GM19328 (cell line): Measurements from ENCODE around the gene SIDT1.

ENCODE experiments used
- ATAC-seq: cut with Tn5 transposase; IDR thresholded peaks from one replicate; pipeline ENCODE4 v1.9.1; 2021; ENCODE audit warnings: mild to moderate bottlenecking, moderate library complexity; ENCODE audit not compliant: unreplicated experiment

The SIDT1 gene

GRCh38 chr3:113531826-113532697 is at the start of gene SIDT1:
TSS of gene SIDT1 (plus strand) at chr3:113532555. CDS start at chr3:113533022, 467 bp downstream.
- ATAC-seq: peak; percentile 62

GRCh38 chr3:113485161-113485609 is 47.2 kb upstream of the SIDT1 start:
- no peak for ATAC-seq

GRCh38 chr3:113495035-113495434 is 37.3 kb upstream of the SIDT1 start:
- ATAC-seq: no peak

- no peak for ATAC-seq
Measured at GRCh38 chr3:113496924-113497323, 35.4 kb upstream of the SIDT1 start.

GRCh38 chr3:113498221-113499005 is 33.9 kb upstream of the SIDT1 start:
- ATAC-seq: no peak

- no peak for ATAC-seq
Measured at GRCh38 chr3:113499081-113499480, 33.3 kb upstream of the SIDT1 start.

GRCh38 chr3:113501597-113501996 is 30.8 kb upstream of the SIDT1 start:
- no peak for ATAC-seq

- ATAC-seq: no peak
Measured at GRCh38 chr3:113505867-113506266, 26.5 kb upstream of the SIDT1 start.

GRCh38 chr3:113507501-113508067 is 24.8 kb upstream of the SIDT1 start:
- ATAC-seq: no peak

- ATAC-seq: no peak
Measured at GRCh38 chr3:113508966-113509365, 23.4 kb upstream of the SIDT1 start.

- ATAC-seq: no peak
Measured at GRCh38 chr3:113514265-113514769, 18.0 kb upstream of the SIDT1 start.

GRCh38 chr3:113516115-113516505 is 16.2 kb upstream of the SIDT1 start:
- ATAC-seq: no peak

- no peak for ATAC-seq
Measured at GRCh38 chr3:113521981-113522380, 10.4 kb upstream of the SIDT1 start.

GRCh38 chr3:113523241-113523640 is 9.1 kb upstream of the SIDT1 start:
- ATAC-seq: no peak

- no peak for ATAC-seq
Measured at GRCh38 chr3:113532698-113533533, 561 bp downstream of the SIDT1 start.

- ATAC-seq: no peak
Measured at GRCh38 chr3:113533534-113533892, 1.2 kb downstream of the SIDT1 start.

GRCh38 chr3:113534365-113534764 is 2.0 kb downstream of the SIDT1 start:
- ATAC-seq: no peak

- ATAC-seq: no peak
Measured at GRCh38 chr3:113535898-113536297, 3.5 kb downstream of the SIDT1 start.

GRCh38 chr3:113536627-113537101 is 4.3 kb downstream of the SIDT1 start:
- no peak for ATAC-seq

- no peak for ATAC-seq
Measured at GRCh38 chr3:113537155-113537554, 4.8 kb downstream of the SIDT1 start.
